OCI-LY7 (cell line): ENCODE results near the gene GYS2. TPM values are rescaled to one million over a fixed set of nuclear protein-coding genes. Genes with fewer than 3 reads are reported as not detected.

ENCODE experiments used
- BruUV-seq: library from RNA; stranded (reverse); fragments of 400-500 nt; replicated peaks from 2 replicates; lab custom pipeline; 2021; lab: Mats Ljungman, UMichigan
- CTCF ChIA-PET: fragments of 300-600 bp; sonication (Branson Sonifier 250); formaldehyde crosslinking; loops from one replicate; lab custom pipeline; 2022; ENCODE audit warnings: antibody characterized with exemption; ENCODE audit not compliant: unreplicated experiment; lab: Charles Lee
- POLR2A ChIA-PET: fragments of 300-600 bp; sonication (Branson Sonifier 250); formaldehyde crosslinking; loops from one replicate; lab custom pipeline; 2022; ENCODE audit warnings: antibody characterized with exemption; lab: Charles Lee
- DNase-seq: peaks from one replicate; pipeline ENCODE4 v3.0.0-alpha.2; 2015; ENCODE audit warnings: low spot score
- H2AFZ ChIP-seq: fragments of 200-600 bp; sonication (generic), shearing (Covaris generic); 2 replicates; pipeline ENCODE4 v1.6.1; 2014; ENCODE audit warnings: mild to moderate bottlenecking, antibody characterized with exemption, low read length, moderate library complexity
- H3K27ac ChIP-seq: fragments of 200-600 bp; sonication (generic); 2 replicates; pipeline ENCODE4 v1.5.1; 2014; ENCODE audit warnings: mixed run types, low read depth, mild to moderate bottlenecking, moderate library complexity, low read length, inconsistent platforms; ENCODE audit not compliant: poor library complexity, severe bottlenecking
- H3K36me3 ChIP-seq: fragments of 200-600 bp; sonication (generic); 2 replicates; pipeline ENCODE4 v1.6.1; 2014; ENCODE audit warnings: mild to moderate bottlenecking, antibody characterized with exemption, low read length, moderate library complexity, mixed read lengths; ENCODE audit not compliant: insufficient read depth
- H3K4me1 ChIP-seq: fragments of 200-600 bp; sonication (generic); 2 replicates; pipeline ENCODE4 v1.5.1; 2014; ENCODE audit warnings: mild to moderate bottlenecking, low read length; ENCODE audit not compliant: insufficient read depth, poor library complexity, severe bottlenecking
- H3K4me2 ChIP-seq: fragments of 200-600 bp; sonication (generic); 2 replicates; pipeline ENCODE4 v1.6.1; 2014; ENCODE audit warnings: mild to moderate bottlenecking, low read length
- H3K4me3 ChIP-seq: fragments of 200-600 bp; sonication (generic); 2 replicates; pipeline ENCODE4 v1.5.1; 2014; ENCODE audit warnings: mild to moderate bottlenecking, low read depth, low read length; ENCODE audit not compliant: poor library complexity, severe bottlenecking
- H3K79me2 ChIP-seq: fragments of 200-600 bp; sonication (generic); 2 replicates; pipeline ENCODE4 v1.6.1; 2016; ENCODE audit warnings: low read depth, mild to moderate bottlenecking, low read length, moderate library complexity, mixed read lengths; ENCODE audit not compliant: insufficient read depth
- H3K9me2 ChIP-seq: fragments of 200-600 bp; sonication (generic); 2 replicates; pipeline ENCODE4 v1.6.1; 2016; ENCODE audit warnings: mild to moderate bottlenecking, low read length, mixed read lengths; ENCODE audit not compliant: insufficient read depth
- H3K9me3 ChIP-seq: fragments of 200-600 bp; sonication (generic); 2 replicates; pipeline ENCODE4 v1.6.1; 2014; ENCODE audit warnings: mild to moderate bottlenecking, mixed run types, low read length, mixed read lengths
- H4K20me1 ChIP-seq: fragments of 200-600 bp; sonication (generic); 2 replicates; pipeline ENCODE4 v1.6.1; 2014; ENCODE audit warnings: mild to moderate bottlenecking, antibody characterized with exemption, low read length, moderate library complexity, mixed read lengths; ENCODE audit not compliant: insufficient read depth
- EZH2phosphoT487 ChIP-seq: fragments of 200-600 bp; sonication (generic); IDR thresholded peaks from 2 replicates; pipeline ENCODE4 v1.6.1; 2018; ENCODE audit warnings: low read depth, borderline replicate concordance, mild to moderate bottlenecking, mixed run types, antibody characterized with exemption, low read length, moderate library complexity, mixed read lengths
- intact Hi-C: fragments of 100-400 bp; cut with micrococcal nuclease; formaldehyde crosslinking; loops from one replicate; pipeline ENCODE4 v1.10.0; 2022; ENCODE audit not compliant: unreplicated experiment
- total RNA-seq, 2 experiments: library from RNA; depleted of rRNA in 1 of 2; stranded (reverse); fragments of >200 nt in 1 of 2; shearing (Covaris generic) in 1 of 2; gene quantifications; 2 replicates each; pipeline ENCODE4 v1.2.3, GENCODE V29; 2014 to 2022
- TF ChIP-seq, protein P1 (sequence below): fragments of 200-600 bp; sonication (generic); conservative IDR thresholded peaks from 2 replicates; pipeline ENCODE4 v1.5.1; 2014; ENCODE audit warnings: mild to moderate bottlenecking, antibody characterized with exemption, low read length, moderate library complexity, mixed read lengths

The GYS2 gene
- total RNA-seq, 2 experiments from 2014 or later, result not detected

DNA sequence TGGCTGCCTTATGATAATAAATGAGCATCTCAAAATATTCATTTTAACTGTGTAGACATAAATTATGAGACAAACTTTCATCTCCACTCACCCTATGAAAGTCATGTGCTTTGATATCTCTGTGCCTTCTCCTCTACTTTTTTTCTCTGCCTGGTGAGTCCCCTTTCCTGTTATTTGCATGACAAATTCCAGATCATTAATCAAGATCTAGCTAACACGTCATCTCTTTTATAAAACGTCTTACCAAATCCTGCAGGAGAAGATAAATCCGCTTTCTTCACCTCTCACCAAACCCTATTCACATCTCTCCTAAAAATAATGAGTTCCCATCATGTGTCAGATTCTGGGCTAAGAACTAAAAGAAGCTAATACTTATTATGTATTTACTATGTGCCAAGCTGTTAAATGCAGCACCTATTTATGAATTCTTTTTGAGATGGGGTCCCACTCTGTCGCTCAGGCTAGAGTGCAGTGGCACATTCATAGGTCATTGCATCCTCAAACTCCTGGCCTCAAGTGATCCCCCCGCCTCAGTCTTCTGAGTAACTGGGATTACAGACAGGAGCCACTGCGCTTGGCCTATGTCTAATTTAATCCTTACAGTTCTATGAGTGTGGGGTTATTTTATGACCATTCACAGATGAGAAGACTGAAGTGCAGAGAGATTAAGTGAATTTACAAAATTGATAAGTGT lies 51.9 kb downstream of the GYS2 start:
- H3K9me2 ChIP-seq, result no peaks in the 10 kb centered on the region
- H3K79me2 ChIP-seq, result no peaks in the 10 kb centered on the region
- TF ChIP-seq, protein P1, sequence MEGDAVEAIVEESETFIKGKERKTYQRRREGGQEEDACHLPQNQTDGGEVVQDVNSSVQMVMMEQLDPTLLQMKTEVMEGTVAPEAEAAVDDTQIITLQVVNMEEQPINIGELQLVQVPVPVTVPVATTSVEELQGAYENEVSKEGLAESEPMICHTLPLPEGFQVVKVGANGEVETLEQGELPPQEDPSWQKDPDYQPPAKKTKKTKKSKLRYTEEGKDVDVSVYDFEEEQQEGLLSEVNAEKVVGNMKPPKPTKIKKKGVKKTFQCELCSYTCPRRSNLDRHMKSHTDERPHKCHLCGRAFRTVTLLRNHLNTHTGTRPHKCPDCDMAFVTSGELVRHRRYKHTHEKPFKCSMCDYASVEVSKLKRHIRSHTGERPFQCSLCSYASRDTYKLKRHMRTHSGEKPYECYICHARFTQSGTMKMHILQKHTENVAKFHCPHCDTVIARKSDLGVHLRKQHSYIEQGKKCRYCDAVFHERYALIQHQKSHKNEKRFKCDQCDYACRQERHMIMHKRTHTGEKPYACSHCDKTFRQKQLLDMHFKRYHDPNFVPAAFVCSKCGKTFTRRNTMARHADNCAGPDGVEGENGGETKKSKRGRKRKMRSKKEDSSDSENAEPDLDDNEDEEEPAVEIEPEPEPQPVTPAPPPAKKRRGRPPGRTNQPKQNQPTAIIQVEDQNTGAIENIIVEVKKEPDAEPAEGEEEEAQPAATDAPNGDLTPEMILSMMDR, result no peak
- no peak for TF ChIP-seq EZH2phosphoT487
- H2AFZ ChIP-seq, result no peak overlapping the region
- H3K27ac ChIP-seq, result no peak overlapping the region
- ChIA-PET CTCF (no interaction called here), POLR2A (no interaction called here)
- BruUV-seq, result no TSS peak
- no peak for DNase-seq
- no peaks in the 10 kb centered on the region for H3K9me3 ChIP-seq
- no peak overlapping the region for H3K4me3 ChIP-seq
- H4K20me1 ChIP-seq, result no peaks in the 10 kb centered on the region
- no peak overlapping the region for H3K4me2 ChIP-seq
- H3K4me1 ChIP-seq, result no peaks in the 10 kb centered on the region
- H3K36me3 ChIP-seq, result no peaks in the 10 kb centered on the region
- intact Hi-C loops, result no loop called here

DNA sequence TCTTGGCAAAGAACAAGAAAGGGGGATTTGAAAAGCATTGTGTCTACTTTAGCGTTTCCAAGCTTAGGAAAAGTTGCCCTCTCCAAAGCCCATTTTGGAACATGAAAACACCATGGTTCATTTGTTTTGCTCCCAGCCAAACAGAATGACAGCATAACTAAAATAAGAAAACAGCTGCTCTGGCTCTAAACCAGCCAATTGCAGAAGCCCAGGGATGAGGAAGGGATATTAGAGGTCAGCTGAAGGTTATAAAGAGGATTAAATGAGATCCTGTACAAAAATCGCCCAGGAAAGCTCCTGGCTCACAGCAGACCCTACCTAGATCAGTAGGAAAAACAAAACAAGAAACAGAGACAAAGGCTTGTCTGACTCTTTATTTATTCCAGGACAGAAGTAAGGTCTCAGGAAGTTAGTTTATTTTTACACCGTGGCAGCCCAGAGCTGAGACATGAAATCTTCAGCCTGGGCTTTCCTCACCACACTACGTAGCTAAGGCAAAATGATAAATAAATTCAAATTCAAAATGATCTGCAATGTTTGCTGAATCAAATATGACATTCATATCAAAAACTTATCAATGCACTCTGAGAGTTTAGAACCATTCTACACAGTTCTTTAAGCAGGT lies 52.7 kb downstream of the GYS2 start:
- Histone ChIP-seq H2AFZ (no peak overlapping the region), H3K4me2 (no peak overlapping the region), H3K4me3 (no peak overlapping the region), H3K9me3 (no peaks in the 10 kb centered on the region), H3K4me1 (no peaks in the 10 kb centered on the region), H3K27ac (no peak overlapping the region), H4K20me1 (no peaks in the 10 kb centered on the region), H3K36me3 (no peaks in the 10 kb centered on the region), H3K9me2 (no peaks in the 10 kb centered on the region), H3K79me2 (no peaks in the 10 kb centered on the region)
- intact Hi-C loops, result no loop called here
- DNase-seq, result no peak
- ChIA-PET CTCF (no interaction called here), POLR2A (interaction anchor here (0.9 kb wide), 1 partner anchor 41 kb away, joined by 4 read pairs; no protein-coding TSS in a partner anchor)
- no peak for TF ChIP-seq EZH2phosphoT487
- TF ChIP-seq, protein P1, result no peak
- BruUV-seq, result no TSS peak

DNA sequence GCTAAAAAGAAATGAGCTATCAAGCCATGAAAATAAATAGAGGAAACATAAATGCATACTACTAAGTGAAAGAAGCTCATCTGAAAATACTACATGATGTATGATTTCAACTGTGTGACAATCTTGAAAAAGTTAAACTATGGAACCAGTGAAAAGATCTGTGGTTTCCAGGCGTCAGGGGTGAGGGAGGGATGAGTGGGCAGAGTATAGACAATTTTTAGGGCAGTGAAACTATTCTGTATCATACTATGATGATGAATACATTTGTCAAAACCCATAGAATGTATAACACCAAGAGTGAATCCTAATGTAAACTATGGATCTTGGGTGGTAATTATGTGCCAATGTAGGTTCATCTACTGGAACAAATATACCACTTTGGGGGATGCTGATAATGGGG lies 57.2 kb downstream of the GYS2 start:
- BruUV-seq, result no TSS peak
- POLR2A ChIA-PET, result interaction anchor here (0.7 to 2.3 kb wide), 2 partner anchors 10 to 22 kb away, joined by 3 to 7 read pairs; no protein-coding TSS in a partner anchor

More for the DNA sequence above, 57.2 kb downstream of the GYS2 start:
- Histone ChIP-seq H3K36me3 (no peaks in the 10 kb centered on the region), H3K4me3 (no peak overlapping the region), H4K20me1 (no peaks in the 10 kb centered on the region), H3K4me1 (no peaks in the 10 kb centered on the region), H3K27ac (no peak overlapping the region), H3K9me3 (no peaks in the 10 kb centered on the region), H3K4me2 (no peak overlapping the region), H2AFZ (no peak overlapping the region), H3K79me2 (no peaks in the 10 kb centered on the region), H3K9me2 (no peaks in the 10 kb centered on the region)
- intact Hi-C loops, result no loop called here
- no peak for DNase-seq
- CTCF ChIA-PET, result no interaction called here
- TF ChIP-seq, protein P1, result no peak
- no peak for TF ChIP-seq EZH2phosphoT487
